IMR-90 (cell line): ENCODE data around the gene C2orf49. TPM values are rescaled to one million over a fixed set of nuclear protein-coding genes. Genes with fewer than 3 reads are reported as not detected.

Source experiments
- ATAC-seq: fragments of 200-7000 bp; cut with Tn5 transposase; 2 replicates; pipeline ENCODE4 v1.9.1; 2020; ENCODE audit warnings: low read depth, mild to moderate bottlenecking, moderate library complexity
- BruUV-seq: library from RNA; stranded (reverse); fragments of 400-500 nt; replicated peaks from 2 replicates; lab custom pipeline; 2021; lab: Mats Ljungman, UMichigan
- CTCF ChIA-PET: fragments of 300-600 bp; formaldehyde crosslinking; extraction: SDS; loops from one replicate; lab custom pipeline; 2021; ENCODE audit warnings: antibody characterized with exemption; lab: Yijun Ruan, JAX
- POLR2A ChIA-PET: fragments of 300-600 bp; sonication (Branson Sonifier 250); formaldehyde crosslinking; loops from one replicate; lab custom pipeline; 2022; ENCODE audit warnings: antibody characterized with exemption; ENCODE audit not compliant: unreplicated experiment; lab: Charles Lee
- DNase-seq: peaks from one replicate; pipeline ENCODE4 v3.0.0; 2013
- H2AFZ ChIP-seq: replicated peaks from 2 replicates; pipeline ENCODE3; 2013; ENCODE audit warnings: low read length, mild to moderate bottlenecking; ENCODE audit not compliant: poor library complexity
- H2AK5ac ChIP-seq: 2 replicates; pipeline ENCODE4 v1.6.1; 2013; ENCODE audit warnings: low read depth, low read length, inconsistent platforms
- H2AK9ac ChIP-seq: replicated peaks from 2 replicates; pipeline ENCODE3; 2013; ENCODE audit warnings: mild to moderate bottlenecking, low read depth, low read length, moderate library complexity; ENCODE audit not compliant: poor library complexity
- H2BK120ac ChIP-seq: 2 replicates; pipeline ENCODE4 v1.6.1; 2013; ENCODE audit warnings: low read depth, low read length, inconsistent platforms
- H2BK15ac ChIP-seq: 3 replicates; pipeline ENCODE4 v1.6.1; 2013; ENCODE audit warnings: low read depth, low read length, inconsistent platforms
- H2BK20ac ChIP-seq: 2 replicates; pipeline ENCODE4 v1.6.1; 2013; ENCODE audit warnings: low read depth, mild to moderate bottlenecking, inconsistent platforms, low read length, moderate library complexity
- H2BK5ac ChIP-seq: 2 replicates; pipeline ENCODE4 v1.6.1; 2013; ENCODE audit warnings: mild to moderate bottlenecking, low read depth, low read length, inconsistent platforms; ENCODE audit not compliant: poor library complexity, severe bottlenecking
- H3K14ac ChIP-seq: replicated peaks from 2 replicates; pipeline ENCODE4 v1.6.1; 2013; ENCODE audit warnings: low read depth, low read length, inconsistent platforms
- H3K18ac ChIP-seq: 2 replicates; pipeline ENCODE4 v1.6.1; 2013; ENCODE audit warnings: low read depth, low read length, control low read depth
- H3K23ac ChIP-seq: 2 replicates; pipeline ENCODE4 v1.6.1; 2013; ENCODE audit warnings: low read depth, low read length, inconsistent platforms
- H3K27ac ChIP-seq: 2 replicates; pipeline ENCODE4 v1.5.1; 2013; ENCODE audit warnings: mild to moderate bottlenecking, control low read depth, low read length; ENCODE audit not compliant: insufficient read depth
- H3K27me3 ChIP-seq: 2 replicates; pipeline ENCODE4 v1.6.1; 2013; ENCODE audit warnings: low read length; ENCODE audit not compliant: control insufficient read depth, insufficient read depth
- H3K36me3 ChIP-seq: 2 replicates; pipeline ENCODE4 v1.6.1; 2013; ENCODE audit warnings: low read length, mixed read lengths; ENCODE audit not compliant: control insufficient read depth, insufficient read depth
- H3K4ac ChIP-seq: 2 replicates; pipeline ENCODE4 v1.6.1; 2013; ENCODE audit warnings: low read depth, low read length, inconsistent platforms
- H3K4me1 ChIP-seq: 2 replicates; pipeline ENCODE4 v1.6.1; 2013; ENCODE audit warnings: low read length, mixed read lengths; ENCODE audit not compliant: control insufficient read depth, insufficient read depth
- H3K4me2 ChIP-seq: 2 replicates; pipeline ENCODE4 v1.6.1; 2013; ENCODE audit warnings: low read depth, mild to moderate bottlenecking, control low read depth, low read length, moderate library complexity
- H3K4me3 ChIP-seq: 2 replicates; pipeline ENCODE4 v1.5.1; 2013; ENCODE audit warnings: low read depth, mild to moderate bottlenecking, control low read depth, low read length, moderate library complexity; ENCODE audit not compliant: insufficient read depth
- H3K56ac ChIP-seq: 2 replicates; pipeline ENCODE4 v1.6.1; 2013; ENCODE audit warnings: low read length, inconsistent platforms; ENCODE audit not compliant: insufficient read depth; ENCODE audit errors: extremely low read depth
- H3K79me1 ChIP-seq, 2 experiments: 2 replicates each; pipeline ENCODE4 v1.6.1; 2013; ENCODE audit warnings: low read length in 2 of 2, inconsistent platforms in 1 of 2, low read depth in 1 of 2
- H3K9ac ChIP-seq: 2 replicates; pipeline ENCODE4 v1.6.1; 2013; ENCODE audit warnings: low read depth, low read length, control low read depth
- H3K9me1 ChIP-seq: 2 replicates; pipeline ENCODE4 v1.6.1; 2013; ENCODE audit warnings: low read length, inconsistent platforms; ENCODE audit not compliant: insufficient read depth
- H3K9me3 ChIP-seq: 2 replicates; pipeline ENCODE4 v1.6.1; 2013; ENCODE audit warnings: low read length; ENCODE audit not compliant: control insufficient read depth, insufficient read depth
- H4K20me1 ChIP-seq: 2 replicates; pipeline ENCODE4 v1.6.1; 2013; ENCODE audit warnings: low read length, inconsistent platforms; ENCODE audit not compliant: insufficient read depth
- H4K5ac ChIP-seq: 2 replicates; pipeline ENCODE4 v1.6.1; 2013; ENCODE audit warnings: mild to moderate bottlenecking, low read depth, low read length, control low read depth
- H4K8ac ChIP-seq, 2 experiments: 2 replicates each; pipeline ENCODE4 v1.6.1; 2013; ENCODE audit warnings: low read depth in 2 of 2, low read length in 2 of 2, control low read depth in 1 of 2, inconsistent platforms in 1 of 2
- H4K91ac ChIP-seq: 2 replicates; pipeline ENCODE4 v1.6.1; 2013; ENCODE audit warnings: low read depth, low read length, inconsistent platforms; ENCODE audit not compliant: insufficient read depth
- BHLHE40 ChIP-seq: fragments of 150-350 bp; IDR thresholded peaks from 2 replicates; pipeline ENCODE4 v1.6.1; 2016; ENCODE audit warnings: mild to moderate bottlenecking, low read depth, low read length
- CHD1 ChIP-seq: IDR thresholded peaks from 2 replicates; pipeline ENCODE4 v1.6.1; 2012; ENCODE audit warnings: low read depth, low read length, improper control_type of control experiment
- CTCF ChIP-seq: conservative IDR thresholded peaks from 2 replicates; pipeline ENCODE4 v1.5.1; 2012; ENCODE audit warnings: mild to moderate bottlenecking, low read depth, low read length, improper control_type of control experiment
- ELK1 ChIP-seq: fragments of 150-350 bp; IDR thresholded peaks from 2 replicates; pipeline ENCODE4 v1.6.1; 2016; ENCODE audit warnings: low read depth, mild to moderate bottlenecking, low read length, moderate library complexity, borderline replicate concordance
- FOS ChIP-seq: fragments of 150-350 bp; IDR thresholded peaks from 2 replicates; pipeline ENCODE4 v1.6.1; 2016; ENCODE audit warnings: low read depth, low read length
- MAFK ChIP-seq: IDR thresholded peaks from 2 replicates; pipeline ENCODE4 v1.6.1; 2012; ENCODE audit warnings: low read depth, low read length, improper control_type of control experiment
- MAZ ChIP-seq: IDR thresholded peaks from 2 replicates; pipeline ENCODE4 v1.6.1; 2012; ENCODE audit warnings: low read depth, mild to moderate bottlenecking, low read length, improper control_type of control experiment, moderate library complexity, borderline replicate concordance
- MXI1 ChIP-seq: IDR thresholded peaks from 2 replicates; pipeline ENCODE4 v1.6.1; 2012; ENCODE audit warnings: low read depth, mild to moderate bottlenecking, low read length, moderate library complexity, borderline replicate concordance
- NFE2L2 ChIP-seq: fragments of 150-350 bp; IDR thresholded peaks from 2 replicates; pipeline ENCODE4 v1.6.1; 2016; ENCODE audit warnings: low read depth, mild to moderate bottlenecking, low read length
- POLR2A ChIP-seq: IDR thresholded peaks from 2 replicates; pipeline ENCODE4 v1.6.1; 2012; ENCODE audit warnings: mild to moderate bottlenecking, low read depth, low read length
- RAD21 ChIP-seq: IDR thresholded peaks from 2 replicates; pipeline ENCODE4 v1.6.1; 2012; ENCODE audit warnings: low read length, improper control_type of control experiment
- RCOR1 ChIP-seq: IDR thresholded peaks from 2 replicates; pipeline ENCODE4 v1.6.1; 2012; ENCODE audit warnings: mild to moderate bottlenecking, low read length, improper control_type of control experiment; ENCODE audit not compliant: insufficient replicate concordance
- RFX5 ChIP-seq: IDR thresholded peaks from 2 replicates; pipeline ENCODE4 v1.8.0; 2012; ENCODE audit warnings: low read depth, mild to moderate bottlenecking, low read length, moderate library complexity
- SMC3 ChIP-seq: fragments of 150-350 bp; IDR thresholded peaks from 2 replicates; pipeline ENCODE4 v1.6.1; 2016; ENCODE audit warnings: low read depth, mild to moderate bottlenecking, antibody characterized with exemption, low read length, moderate library complexity
- WGBS, 2 experiments: methylation state at CpG; one replicate each; pipeline versions ENCODE4 v1.1.5 to v1.1.7; 2013; ENCODE audit warnings: missing lambda C conversion rate in 2 of 2; ENCODE audit not compliant: insufficient read length in 1 of 2; ENCODE audit errors: extremely low coverage in 2 of 2; 5-methylcytosine and 5-hydroxymethylcytosine counted together
- dilution Hi-C: fragments of 300-500 bp; cut with HindIII; formaldehyde crosslinking; loops from one replicate; pipeline ENCODE4 v1.14.3; 2018; ENCODE audit warnings: low sequenced_read_pairs; ENCODE audit not compliant: unreplicated experiment
- in situ Hi-C: fragments of 300-500 bp; cut with MboI; formaldehyde crosslinking; loops from 3 replicates; pipeline ENCODE4 v1.14.3; 2019; ENCODE audit warnings: low sequenced_read_pairs, inconsistent platforms, mixed read lengths
- intact Hi-C: fragments of 100-400 bp; cut with micrococcal nuclease; formaldehyde crosslinking; loops from 2 replicates; pipeline ENCODE4 v1.10.0; 2022
- polyA plus RNA-seq, 3 experiments: library from polyadenylated mRNA; depleted of rRNA; stranded (reverse); fragments of >200 nt; gene quantifications; 2 replicates each; pipeline ENCODE4 v1.2.3, GENCODE V29; 2012; ENCODE audit warnings: low replicate concordance in 1 of 3
- total RNA-seq: library from RNA; depleted of rRNA; stranded (reverse); fragments of >200 nt; gene quantifications from 2 replicates; pipeline ENCODE4 v1.2.3, GENCODE V29; 2012

C2orf49 gene
- total and polyA plus RNA-seq, 2 of the 4 experiments (the other 2 are of a cell fraction), result 3.8 to 8.5 TPM

- TF ChIP-seq RAD21, result no peak
- no peak for TF ChIP-seq MAFK
- no peak for TF ChIP-seq FOS
- no peak for TF ChIP-seq CTCF
- TF ChIP-seq NFE2L2, result no peak
- no peak for TF ChIP-seq MAZ
- TF ChIP-seq MXI1, result no peak
- no peak for TF ChIP-seq CHD1
- no peak for TF ChIP-seq ELK1
- TF ChIP-seq RCOR1, result no peak
- no peak for TF ChIP-seq BHLHE40
- no peak for TF ChIP-seq POLR2A
- no peak for TF ChIP-seq SMC3
- TF ChIP-seq RFX5, result no peak
- H2BK120ac ChIP-seq, result 0 out of 2 replicates have a peak overlapping the region, but pooled peaks have one; percentile 23
- H3K4ac ChIP-seq, result peak overlapping the region; percentile 75
- H3K79me1 ChIP-seq, result peaks cover 40 to 50% of the 10 kb centered on the region in 2 experiments
- no peak overlapping the region for H2BK20ac ChIP-seq
- BruUV-seq, result no TSS peak
- H3K56ac ChIP-seq, result no peak overlapping the region
- peak overlapping the region; percentile 85 for H2AK9ac ChIP-seq
- peak overlapping the region; percentile 81 for H4K5ac ChIP-seq
- ATAC-seq (peak; percentile 3), DNase-seq (no peak)
- H2BK15ac ChIP-seq, result peak overlapping the region; percentile 26; the same call in 1 of the 3 replicates
- H4K91ac ChIP-seq, result peak overlapping the region; percentile 63
- whole genome bisulfite sequencing, 2 experiments, result 0% methylated on average over 1 of the region's 17 CpGs; no CpG with 5 or more reads in 1 of the 2 experiments
- no peaks in the 10 kb centered on the region for H3K27me3 ChIP-seq
- peak overlapping the region; percentile 70 to 89; a peak in 2 of 4 replicates for H4K8ac ChIP-seq
- intact Hi-C loops, result no loop called here
- peak overlapping the region; percentile 91 for H2AK5ac ChIP-seq
- H2BK5ac ChIP-seq, result peak overlapping the region; percentile 12
- ChIA-PET CTCF (interaction anchor here (0.6 kb wide), 1 partner anchor 10 kb away, joined by 4 read pairs; no protein-coding TSS in a partner anchor), POLR2A (no interaction called here)
- peaks cover 5% of the 10 kb centered on the region; the same call in 1 of the 2 replicates for H4K20me1 ChIP-seq
- dilution Hi-C loops, result no loop called here
- no peaks in the 10 kb centered on the region for H3K36me3 ChIP-seq
- peak overlapping the region; percentile 6; the same call in 1 of the 2 replicates for H3K27ac ChIP-seq
- peaks cover 21% of the 10 kb centered on the region for H3K4me1 ChIP-seq
- H3K14ac ChIP-seq, result peak overlapping the region; percentile 83
- in situ Hi-C loops, result loop anchor here (25.0 kb wide), 1 partner anchor 458 kb away; no protein-coding TSS in a partner anchor
- peaks cover 21% of the 10 kb centered on the region for H3K9me1 ChIP-seq
- no peaks in the 10 kb centered on the region for H3K9me3 ChIP-seq
- H3K23ac ChIP-seq, result peak overlapping the region; percentile 95
- peak overlapping the region; percentile 93 for H3K4me3 ChIP-seq
- peak overlapping the region; percentile 84 for H3K18ac ChIP-seq
- H3K4me2 ChIP-seq, result peak overlapping the region; percentile 100
- peak overlapping the region; percentile 78 for H3K9ac ChIP-seq
- peak overlapping the region; percentile 90 for H2AFZ ChIP-seq
Observed at GRCh38 chr2:105329197-105329554, 8.2 kb upstream of the C2orf49 start.
